Ovary (tissue), 3 donors: Measurements from ENCODE around the gene C9.

ENCODE experiments used
- POLR2A ChIP-seq: fragments of 450-650 bp; IDR thresholded peaks from one replicate; pipeline ENCODE4 v1.6.1; 2017; ENCODE audit warnings: antibody characterized with exemption, mild to moderate bottlenecking, moderate library complexity
- TF ChIP-seq, protein P1 (sequence below), 3 donors: fragments of 450-650 bp in 2 of 3; fragments of 200-600 bp in 1 of 3; IDR thresholded peaks; one replicate each; pipeline versions ENCODE4 v1.5.1 to v1.8.0; 2016 to 2022; ENCODE audit warnings: antibody characterized with exemption in 3 of 3, mild to moderate bottlenecking in 1 of 3
- donor health status: DM: no; HTN: no; CAD: no.

GRCh38 chr5:39314591-39314990 lies 49.7 kb downstream of the C9 start:
- TF ChIP-seq, protein P1, sequence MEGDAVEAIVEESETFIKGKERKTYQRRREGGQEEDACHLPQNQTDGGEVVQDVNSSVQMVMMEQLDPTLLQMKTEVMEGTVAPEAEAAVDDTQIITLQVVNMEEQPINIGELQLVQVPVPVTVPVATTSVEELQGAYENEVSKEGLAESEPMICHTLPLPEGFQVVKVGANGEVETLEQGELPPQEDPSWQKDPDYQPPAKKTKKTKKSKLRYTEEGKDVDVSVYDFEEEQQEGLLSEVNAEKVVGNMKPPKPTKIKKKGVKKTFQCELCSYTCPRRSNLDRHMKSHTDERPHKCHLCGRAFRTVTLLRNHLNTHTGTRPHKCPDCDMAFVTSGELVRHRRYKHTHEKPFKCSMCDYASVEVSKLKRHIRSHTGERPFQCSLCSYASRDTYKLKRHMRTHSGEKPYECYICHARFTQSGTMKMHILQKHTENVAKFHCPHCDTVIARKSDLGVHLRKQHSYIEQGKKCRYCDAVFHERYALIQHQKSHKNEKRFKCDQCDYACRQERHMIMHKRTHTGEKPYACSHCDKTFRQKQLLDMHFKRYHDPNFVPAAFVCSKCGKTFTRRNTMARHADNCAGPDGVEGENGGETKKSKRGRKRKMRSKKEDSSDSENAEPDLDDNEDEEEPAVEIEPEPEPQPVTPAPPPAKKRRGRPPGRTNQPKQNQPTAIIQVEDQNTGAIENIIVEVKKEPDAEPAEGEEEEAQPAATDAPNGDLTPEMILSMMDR (IDR thresholded peaks at IDR 0.05) = no peak
- TF ChIP-seq POLR2A = no peak
